Tibial nerve (tissue), 4 donors: ENCODE results near the gene GLB1L2.
"Not testable (repeated sequence)": the region's sequence is repeated elsewhere in the genome, so short reads cannot be mapped to it uniquely, and the experiment has no call there.

Source experiments
- EP300 ChIP-seq, 2 donors: sonication (generic); formaldehyde crosslinking; IDR thresholded peaks; one replicate each; pipeline ENCODE4 v1.6.1; 2017; ENCODE audit warnings: antibody characterized with exemption in 2 of 2, mild to moderate bottlenecking in 1 of 2
- POLR2A ChIP-seq, 2 donors: fragments of 450-650 bp; IDR thresholded peaks; one replicate each; pipeline ENCODE4 v1.6.1; 2017; ENCODE audit warnings: antibody characterized with exemption in 2 of 2, mild to moderate bottlenecking in 2 of 2, moderate library complexity in 2 of 2
- TF ChIP-seq, protein P1 (sequence below), 5 experiments: fragments of 200-600 bp in 3 of 5; fragments of 450-650 bp in 2 of 5; sonication (generic) in 3 of 5; IDR thresholded peaks; one replicate each; pipeline ENCODE4 v1.5.1; 2016 to 2019; ENCODE audit warnings: antibody characterized with exemption in 5 of 5, mild to moderate bottlenecking in 3 of 5, moderate library complexity in 2 of 5

DNA sequence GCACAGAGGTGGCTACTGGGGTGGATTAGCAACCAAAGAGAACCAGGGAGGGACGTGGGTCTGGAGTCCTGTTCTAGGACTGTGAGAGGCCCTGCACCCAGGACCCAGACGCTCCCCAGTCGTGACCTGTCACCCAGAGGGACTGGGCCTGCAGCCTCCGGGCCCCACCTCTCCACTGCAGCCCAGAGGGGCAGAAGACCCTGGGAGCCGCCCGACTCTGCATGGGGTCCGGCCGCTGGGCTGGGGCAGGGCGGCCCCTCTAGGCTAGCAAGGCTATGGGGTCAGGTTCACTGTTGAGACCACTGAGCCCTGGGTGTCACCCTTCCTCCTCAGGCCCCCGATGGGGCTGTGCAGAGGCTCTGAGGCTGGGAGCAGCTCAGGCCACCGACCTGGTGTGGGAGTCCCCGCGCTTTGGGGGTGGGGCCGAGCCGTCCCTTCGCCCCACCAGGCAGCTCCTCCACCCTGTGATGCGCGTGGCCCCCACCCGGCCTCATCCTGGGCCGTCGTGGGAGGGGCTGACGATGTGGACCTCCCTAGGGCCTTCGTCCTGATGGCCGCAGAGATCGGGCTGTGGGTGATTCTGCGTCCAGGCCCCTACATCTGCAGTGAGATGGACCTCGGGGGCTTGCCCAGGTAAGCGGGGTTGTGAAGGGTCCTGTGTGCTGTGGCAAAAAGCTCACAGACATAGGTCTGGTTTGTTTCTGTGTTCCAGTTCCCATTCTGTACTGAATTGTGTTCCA is 12.9 kb downstream of the GLB1L2 start:
- TF ChIP-seq, protein P1, sequence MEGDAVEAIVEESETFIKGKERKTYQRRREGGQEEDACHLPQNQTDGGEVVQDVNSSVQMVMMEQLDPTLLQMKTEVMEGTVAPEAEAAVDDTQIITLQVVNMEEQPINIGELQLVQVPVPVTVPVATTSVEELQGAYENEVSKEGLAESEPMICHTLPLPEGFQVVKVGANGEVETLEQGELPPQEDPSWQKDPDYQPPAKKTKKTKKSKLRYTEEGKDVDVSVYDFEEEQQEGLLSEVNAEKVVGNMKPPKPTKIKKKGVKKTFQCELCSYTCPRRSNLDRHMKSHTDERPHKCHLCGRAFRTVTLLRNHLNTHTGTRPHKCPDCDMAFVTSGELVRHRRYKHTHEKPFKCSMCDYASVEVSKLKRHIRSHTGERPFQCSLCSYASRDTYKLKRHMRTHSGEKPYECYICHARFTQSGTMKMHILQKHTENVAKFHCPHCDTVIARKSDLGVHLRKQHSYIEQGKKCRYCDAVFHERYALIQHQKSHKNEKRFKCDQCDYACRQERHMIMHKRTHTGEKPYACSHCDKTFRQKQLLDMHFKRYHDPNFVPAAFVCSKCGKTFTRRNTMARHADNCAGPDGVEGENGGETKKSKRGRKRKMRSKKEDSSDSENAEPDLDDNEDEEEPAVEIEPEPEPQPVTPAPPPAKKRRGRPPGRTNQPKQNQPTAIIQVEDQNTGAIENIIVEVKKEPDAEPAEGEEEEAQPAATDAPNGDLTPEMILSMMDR (IDR thresholded peaks at IDR 0.05) = not testable (repeated sequence)
- not testable (repeated sequence) for TF ChIP-seq EP300, POLR2A (IDR thresholded peaks at IDR 0.05)
